Trophoblast cell (in vitro differentiated cells and primary cell): Measurements from ENCODE around the gene GRAP2.

Source experiments
- DNase-seq, 2 donors: peaks; one replicate each; pipeline ENCODE4 v3.0.0-alpha.2; 2016
- H2AFZ ChIP-seq: 2 replicates; pipeline ENCODE4 v1.6.1; 2013; ENCODE audit warnings: low read length, moderate library complexity, mild to moderate bottlenecking; ENCODE audit not compliant: insufficient read depth, poor library complexity
- H2AK5ac ChIP-seq: 2 replicates; pipeline ENCODE4 v1.6.1; 2013; ENCODE audit warnings: mild to moderate bottlenecking, low read length
- H2BK120ac ChIP-seq: 2 replicates; pipeline ENCODE4 v1.6.1; 2013; ENCODE audit warnings: low read length, mild to moderate bottlenecking, moderate library complexity; ENCODE audit not compliant: insufficient read depth, poor library complexity
- H2BK12ac ChIP-seq: 2 replicates; pipeline ENCODE4 v1.6.1; 2013; ENCODE audit warnings: mild to moderate bottlenecking, low read length, moderate library complexity
- H2BK5ac ChIP-seq: 2 replicates; pipeline ENCODE4 v1.6.1; 2013; ENCODE audit warnings: low read length, low read depth, moderate library complexity, mild to moderate bottlenecking; ENCODE audit not compliant: poor library complexity
- H3K14ac ChIP-seq: 2 replicates; pipeline ENCODE4 v1.6.1; 2013; ENCODE audit warnings: mild to moderate bottlenecking, low read length
- H3K18ac ChIP-seq: 2 replicates; pipeline ENCODE4 v1.6.1; 2013; ENCODE audit warnings: mild to moderate bottlenecking, low read length
- H3K23ac ChIP-seq: 2 replicates; pipeline ENCODE4 v1.6.1; 2013; ENCODE audit warnings: low read length
- H3K27ac ChIP-seq: 2 replicates; pipeline ENCODE4 v1.5.1; 2013; ENCODE audit warnings: low read depth, mild to moderate bottlenecking, inconsistent platforms, low read length, moderate library complexity
- H3K27me3 ChIP-seq: 2 replicates; pipeline ENCODE4 v1.6.1; 2013; ENCODE audit warnings: inconsistent platforms, mild to moderate bottlenecking, low read length, moderate library complexity; ENCODE audit not compliant: insufficient read depth
- H3K36me3 ChIP-seq, 2 experiments: 1 replicate in 1 of 2; 2 replicates in 1 of 2; pipeline ENCODE4 v1.6.1; 2013; ENCODE audit warnings: low read length in 2 of 2, mild to moderate bottlenecking in 2 of 2, moderate library complexity in 1 of 2; ENCODE audit not compliant: insufficient read depth in 2 of 2, control insufficient read depth in 1 of 2
- H3K4ac ChIP-seq: 2 replicates; pipeline ENCODE4 v1.6.1; 2013; ENCODE audit warnings: low read depth, mild to moderate bottlenecking, low read length, moderate library complexity
- H3K4me1 ChIP-seq, 2 experiments: 1 replicate in 1 of 2; 2 replicates in 1 of 2; pipeline ENCODE4 v1.6.1; 2013; ENCODE audit warnings: low read length in 2 of 2, mild to moderate bottlenecking in 2 of 2, moderate library complexity in 1 of 2; ENCODE audit not compliant: insufficient read depth in 2 of 2, control insufficient read depth in 1 of 2
- H3K4me2 ChIP-seq: 2 replicates; pipeline ENCODE4 v1.6.1; 2013; ENCODE audit warnings: inconsistent platforms, mild to moderate bottlenecking, low read length, moderate library complexity
- H3K4me3 ChIP-seq: 2 replicates; pipeline ENCODE4 v1.5.1; 2013; ENCODE audit warnings: mild to moderate bottlenecking, low read depth, low read length, inconsistent platforms
- H3K79me1 ChIP-seq: one replicate; pipeline ENCODE4 v1.6.1; 2013; ENCODE audit warnings: low read length
- H3K79me2 ChIP-seq: 2 replicates; pipeline ENCODE4 v1.6.1; 2013; ENCODE audit warnings: low read length, mild to moderate bottlenecking; ENCODE audit not compliant: control insufficient read depth, insufficient read depth, poor library complexity
- H3K9ac ChIP-seq: 2 replicates; pipeline ENCODE4 v1.6.1; 2013; ENCODE audit warnings: mild to moderate bottlenecking, low read length
- H3K9me3 ChIP-seq: 2 replicates; pipeline ENCODE4 v1.6.1; 2013; ENCODE audit warnings: low read depth, mild to moderate bottlenecking, control low read depth, inconsistent platforms, low read length; ENCODE audit not compliant: insufficient read depth
- H4K12ac ChIP-seq: 2 replicates; pipeline ENCODE4 v1.6.1; 2013; ENCODE audit warnings: low read depth, mild to moderate bottlenecking, low read length, moderate library complexity
- H4K8ac ChIP-seq: 2 replicates; pipeline ENCODE4 v1.6.1; 2013; ENCODE audit warnings: low read depth, mild to moderate bottlenecking, low read length, moderate library complexity
- H4K91ac ChIP-seq: one replicate; pipeline ENCODE4 v1.6.1; 2013; ENCODE audit warnings: low read depth, mild to moderate bottlenecking, low read length, moderate library complexity
- WGBS: extraction: QIAGEN DNeasy Blood & Tissue Kit; methylation state at CpG from one replicate; pipeline ENCODE4 v1.1.7; 2013; ENCODE audit warnings: missing lambda C conversion rate; ENCODE audit not compliant: insufficient read length, insufficient coverage; ENCODE audit errors: extremely low coverage; 5-methylcytosine and 5-hydroxymethylcytosine counted together

Gene GRAP2

DNA sequence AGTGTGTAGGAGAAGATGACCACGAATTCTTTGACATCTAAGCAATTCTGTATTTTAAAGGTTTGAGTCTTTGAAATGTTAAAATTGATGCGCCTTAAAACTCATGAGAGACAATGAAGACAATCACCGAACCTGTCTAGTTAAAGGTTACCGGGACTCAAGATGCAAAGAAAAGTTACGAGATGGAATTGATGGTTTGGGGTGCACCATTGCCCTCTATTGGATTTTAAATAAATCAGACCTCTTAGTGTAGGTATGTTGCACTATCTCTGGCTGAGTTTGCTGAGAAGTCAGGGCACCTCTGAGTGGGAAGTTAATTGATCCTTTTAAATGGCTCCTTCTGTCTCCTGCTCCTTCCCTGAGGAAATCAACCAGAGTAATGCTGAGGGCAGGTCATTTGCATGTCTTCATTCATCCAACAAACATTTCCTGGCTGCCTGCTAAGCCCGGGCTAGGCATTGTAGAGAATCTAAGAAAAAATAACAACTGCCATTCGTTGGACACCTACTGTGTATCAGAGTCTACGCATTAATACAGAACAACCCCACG is 39.9 kb downstream of the GRAP2 start:
- H3K79me2 ChIP-seq = no peaks in the 10 kb centered on the region
- no CpG with 5 or more reads among the region's 9 CpGs for WGBS

DNA sequence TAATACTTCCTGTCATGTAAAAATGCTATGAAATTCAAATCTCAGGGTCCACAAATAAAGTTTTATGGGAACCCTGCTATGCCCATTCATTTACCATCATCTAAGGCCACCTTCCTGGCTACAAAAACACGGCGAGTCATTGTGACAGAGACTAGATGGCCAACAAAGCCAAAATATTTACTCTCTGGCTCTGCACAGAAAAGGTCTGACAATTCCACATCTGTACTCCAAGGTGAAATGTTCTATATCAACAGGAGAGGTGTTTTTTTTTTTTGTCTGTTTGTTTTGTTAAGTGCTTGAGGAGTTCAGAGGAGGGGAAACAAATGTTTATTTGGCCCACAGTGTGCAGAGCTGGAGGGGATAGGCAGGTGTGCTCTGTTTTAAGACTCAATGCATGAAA is 40.7 kb downstream of the GRAP2 start:
- no peaks in the 10 kb centered on the region for H3K79me2 ChIP-seq
- H3K4me3 ChIP-seq = no peak overlapping the region
- H3K9me3 ChIP-seq = no peaks in the 10 kb centered on the region
- no peak overlapping the region for H3K23ac ChIP-seq
- H3K18ac ChIP-seq = no peak overlapping the region
- no peak overlapping the region for H3K14ac ChIP-seq
- no peak overlapping the region for H2AFZ ChIP-seq
- no peak overlapping the region for H3K9ac ChIP-seq
- H3K4me1 ChIP-seq = no peaks in the 10 kb centered on the region
- H4K8ac ChIP-seq = no peak overlapping the region
- no peak overlapping the region for H3K4me2 ChIP-seq
- no peak for DNase-seq
- H2BK12ac ChIP-seq = no peak overlapping the region
- H3K4ac ChIP-seq = no peak overlapping the region
- no peaks in the 10 kb centered on the region for H3K27me3 ChIP-seq
- H3K36me3 ChIP-seq = no peaks in the 10 kb centered on the region
- H2BK5ac ChIP-seq = no peak overlapping the region
- H3K27ac ChIP-seq = no peak overlapping the region
- no peaks in the 10 kb centered on the region for H3K79me1 ChIP-seq
- no peak overlapping the region for H2AK5ac ChIP-seq
- H4K91ac ChIP-seq = no peak overlapping the region
- no CpG with 5 or more reads among the region's 2 CpGs for WGBS
- no peak overlapping the region for H4K12ac ChIP-seq
- no peak overlapping the region for H2BK120ac ChIP-seq

More for the DNA sequence above, 39.9 kb downstream of the GRAP2 start:
- Histone ChIP-seq H3K4me2 (no peak overlapping the region), H3K27me3 (no peaks in the 10 kb centered on the region), H3K9ac (no peak overlapping the region), H3K18ac (no peak overlapping the region), H4K8ac (no peak overlapping the region), H3K27ac (no peak overlapping the region), H2BK120ac (no peak overlapping the region), H3K4ac (no peak overlapping the region), H3K4me3 (no peak overlapping the region), H4K91ac (no peak overlapping the region), H2BK5ac (no peak overlapping the region), H4K12ac (no peak overlapping the region), H2BK12ac (no peak overlapping the region), H2AFZ (no peak overlapping the region), H3K9me3 (no peaks in the 10 kb centered on the region), H3K36me3 (no peaks in the 10 kb centered on the region), H2AK5ac (no peak overlapping the region), H3K4me1 (no peaks in the 10 kb centered on the region), H3K23ac (no peak overlapping the region), H3K14ac (no peak overlapping the region), H3K79me1 (no peaks in the 10 kb centered on the region)
- DNase-seq = no peak

DNA sequence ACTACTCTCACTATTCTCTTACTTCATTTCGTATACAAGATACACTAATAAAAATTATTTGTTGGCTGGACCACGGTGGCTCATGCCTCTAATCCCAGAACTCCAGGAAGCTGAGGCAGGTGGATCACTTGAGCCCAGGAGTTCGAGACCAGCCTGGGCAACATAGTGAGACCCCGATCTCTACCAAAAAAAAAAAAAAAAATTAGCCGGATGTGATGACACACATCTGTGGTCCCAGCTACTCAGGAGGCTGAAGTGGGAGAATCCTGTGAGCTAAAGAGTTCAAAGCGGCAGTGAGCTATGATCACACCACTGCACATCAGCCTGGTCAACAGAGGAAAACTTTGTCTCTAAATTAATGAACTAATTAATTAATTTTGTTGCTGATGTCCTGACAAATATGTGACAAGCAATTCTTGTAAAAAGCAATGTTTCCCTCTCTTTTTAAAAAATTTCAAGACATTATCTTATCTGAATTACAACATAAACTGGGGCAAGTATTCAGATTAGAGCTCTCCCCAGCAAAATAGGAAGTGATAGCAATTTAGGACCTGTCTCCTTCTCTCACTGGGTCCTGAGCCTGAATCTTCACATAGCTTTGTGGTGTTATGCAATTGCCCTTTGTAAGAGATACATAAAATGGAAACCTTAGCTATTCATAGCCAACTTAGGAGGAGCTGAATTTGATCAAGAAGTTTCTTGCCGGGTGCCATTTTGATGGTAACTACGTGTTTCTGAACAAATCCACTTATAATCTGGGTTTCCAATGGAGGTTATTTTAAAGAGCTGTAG is 41.8 kb downstream of the GRAP2 start:
- Histone ChIP-seq H3K79me2 (no peaks in the 10 kb centered on the region), H2AK5ac (no peak overlapping the region), H4K8ac (no peak overlapping the region), H3K27me3 (no peaks in the 10 kb centered on the region), H3K18ac (no peak overlapping the region), H3K9ac (no peak overlapping the region), H2BK5ac (no peak overlapping the region), H3K9me3 (no peaks in the 10 kb centered on the region), H2BK120ac (no peak overlapping the region), H3K4ac (no peak overlapping the region), H2BK12ac (no peak overlapping the region), H3K27ac (no peak overlapping the region), H3K4me3 (no peak overlapping the region), H3K4me2 (no peak overlapping the region), H4K12ac (no peak overlapping the region), H3K36me3 (no peaks in the 10 kb centered on the region), H3K14ac (no peak overlapping the region), H4K91ac (no peak overlapping the region), H3K4me1 (no peaks in the 10 kb centered on the region), H3K23ac (no peak overlapping the region), H3K79me1 (no peaks in the 10 kb centered on the region), H2AFZ (no peak overlapping the region)
- WGBS = no CpG with 5 or more reads among the region's 8 CpGs
- DNase-seq = no peak

DNA sequence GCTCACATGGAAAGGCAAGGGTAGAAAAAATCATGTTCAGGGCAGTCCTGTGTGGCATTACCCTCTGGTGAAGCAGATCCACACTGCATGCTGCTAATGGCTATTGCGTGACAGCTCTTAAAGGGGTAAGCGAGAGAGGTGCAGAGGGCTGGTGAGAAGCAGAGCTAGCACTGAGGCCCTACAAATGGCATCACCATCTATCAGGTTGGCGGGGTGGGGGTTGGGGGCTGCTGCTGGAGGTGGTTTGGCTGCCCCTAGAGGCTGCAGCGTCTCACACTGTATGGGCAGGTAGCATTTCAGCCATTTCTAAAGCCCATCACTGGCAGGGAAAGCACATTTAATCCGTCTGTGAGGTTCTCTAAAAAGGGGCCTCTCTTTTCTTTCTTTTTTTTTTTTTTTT is 42.5 kb downstream of the GRAP2 start:
- Histone ChIP-seq H3K23ac (no peak overlapping the region), H3K4ac (no peak overlapping the region), H3K4me1 (no peaks in the 10 kb centered on the region), H3K9me3 (no peaks in the 10 kb centered on the region), H3K9ac (no peak overlapping the region), H2BK12ac (no peak overlapping the region), H3K14ac (no peak overlapping the region), H4K91ac (no peak overlapping the region), H3K27me3 (no peaks in the 10 kb centered on the region), H4K12ac (no peak overlapping the region), H2AK5ac (no peak overlapping the region), H2AFZ (no peak overlapping the region), H2BK5ac (no peak overlapping the region), H3K4me2 (no peak overlapping the region), H3K18ac (no peak overlapping the region), H3K27ac (no peak overlapping the region), H4K8ac (no peak overlapping the region), H3K79me1 (no peaks in the 10 kb centered on the region), H2BK120ac (no peak overlapping the region), H3K79me2 (no peaks in the 10 kb centered on the region), H3K36me3 (no peaks in the 10 kb centered on the region), H3K4me3 (no peak overlapping the region)
- DNase-seq = no peak
- no CpG with 5 or more reads among the region's 5 CpGs for WGBS
